GM19467 (cell line): ENCODE results near the gene CPAMD8.

Experiments used
- ATAC-seq: cut with Tn5 transposase; IDR thresholded peaks from one replicate; pipeline ENCODE4 v1.9.1; 2021; ENCODE audit warnings: mild to moderate bottlenecking, moderate library complexity; ENCODE audit not compliant: unreplicated experiment

Gene CPAMD8

DNA sequence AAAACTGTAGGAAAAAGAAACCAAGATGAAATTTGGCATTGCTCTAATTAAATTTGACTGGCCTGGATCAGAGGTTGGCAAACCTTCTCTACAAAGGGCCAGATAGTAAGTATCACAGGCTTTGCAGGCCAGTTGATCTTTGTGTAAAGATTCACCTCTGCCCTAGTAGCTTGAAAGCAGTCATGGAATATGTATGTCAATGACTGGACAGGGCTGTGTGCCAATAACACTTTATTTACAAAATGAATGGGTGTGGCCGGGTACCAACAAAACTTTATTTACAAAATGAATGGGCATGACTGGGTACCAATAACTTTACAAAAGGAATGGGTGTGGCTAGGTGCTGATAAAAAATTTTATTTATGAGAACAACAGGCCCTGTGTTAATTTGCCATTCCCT lies 177.4 kb downstream of the CPAMD8 start:
- ATAC-seq: no peak

DNA sequence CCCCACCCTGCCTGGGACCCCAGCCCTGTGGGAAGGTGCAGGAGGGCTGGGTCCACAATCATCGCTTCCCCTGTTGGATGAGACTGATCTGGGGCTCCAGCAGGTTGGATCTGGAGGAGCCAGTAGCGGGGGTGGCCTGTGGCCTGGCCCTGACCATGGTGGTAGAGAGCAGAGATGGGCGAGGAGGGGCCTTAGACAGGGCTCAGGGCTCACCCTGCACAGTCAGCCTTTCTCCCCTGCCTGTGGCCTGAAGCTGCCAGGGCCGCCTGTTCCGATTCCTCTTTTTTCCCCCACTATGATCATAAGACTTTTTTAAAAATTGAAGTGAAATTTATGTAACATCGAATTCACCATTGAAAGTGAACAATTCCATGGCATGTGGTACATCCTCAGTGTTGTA lies 179.2 kb downstream of the CPAMD8 start:
- no peak for ATAC-seq

DNA sequence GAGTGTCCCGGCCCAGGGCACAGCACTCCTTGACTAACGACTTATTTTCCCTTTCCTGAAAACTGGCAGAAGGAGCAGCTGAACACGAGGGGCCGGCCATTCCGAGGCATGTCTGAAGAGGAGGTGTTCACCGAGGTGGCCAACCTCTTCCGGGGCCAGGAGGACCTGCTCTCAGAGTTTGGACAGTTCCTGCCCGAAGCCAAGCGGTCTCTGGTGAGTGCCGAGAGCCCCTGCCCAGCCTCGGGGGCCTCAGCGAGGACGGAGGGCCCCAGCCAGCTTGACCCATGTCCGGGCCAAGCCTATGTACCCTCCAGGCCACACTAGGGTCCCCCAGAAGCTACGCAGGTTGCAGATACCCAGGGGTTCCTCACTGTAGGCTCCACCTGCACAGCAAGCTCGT lies 179.7 kb downstream of the CPAMD8 start:
- ATAC-seq: no peak
